GM21526 (cell line): ENCODE data around the gene P4HA2.

Experiments used
- ATAC-seq: cut with Tn5 transposase; IDR thresholded peaks from one replicate; pipeline ENCODE4 v1.9.1; 2021; ENCODE audit warnings: moderate library complexity; ENCODE audit not compliant: unreplicated experiment, low FRiP score

Gene P4HA2

DNA sequence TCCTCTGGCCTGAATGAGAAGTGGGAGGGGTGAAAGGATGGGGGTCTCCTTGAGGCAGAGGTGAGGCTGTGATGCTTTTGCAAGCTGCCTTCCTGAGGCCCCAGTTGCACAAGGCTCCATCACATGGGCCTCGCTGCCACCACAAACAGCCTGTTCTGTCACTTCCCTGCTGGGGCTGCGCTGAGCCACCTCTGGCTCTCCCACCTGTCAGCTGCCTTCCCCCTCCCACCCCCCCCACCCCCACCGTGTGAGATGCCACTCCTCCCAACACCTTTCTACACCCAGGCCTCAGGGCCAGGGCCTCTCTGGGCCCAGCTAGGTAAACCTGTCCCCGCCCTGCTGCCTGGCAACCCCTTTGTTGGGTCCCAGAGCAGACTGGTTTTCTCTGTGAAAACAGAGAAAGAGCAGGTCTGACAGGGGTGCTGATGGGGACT lies 25.4 kb upstream of the P4HA2 start:
- ATAC-seq = no peak

- no peak for ATAC-seq
Observed at GRCh38 chr5:132251220-132251725, 23.6 kb upstream of the P4HA2 start.

DNA sequence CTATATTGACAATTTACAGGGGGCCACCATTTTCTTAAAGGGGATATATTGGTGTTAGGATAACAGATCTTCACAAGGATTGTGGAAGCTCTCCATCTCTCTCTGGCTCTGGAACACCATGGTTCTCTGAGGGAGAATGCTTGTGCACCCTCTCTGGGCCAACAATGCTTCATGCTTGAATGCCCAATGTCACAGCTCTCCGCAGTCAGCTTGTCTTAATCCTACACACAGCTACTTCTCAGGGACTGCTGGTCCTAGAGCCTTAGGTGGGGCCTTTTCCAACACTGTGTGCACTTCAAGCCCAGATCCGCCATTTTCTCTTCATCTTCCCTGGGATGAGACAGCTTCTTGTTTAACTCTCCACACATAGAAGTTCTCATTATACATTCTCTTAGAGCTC lies 22.9 kb upstream of the P4HA2 start:
- no peak for ATAC-seq

- ATAC-seq = no peak
Observed at GRCh38 chr5:132246806-132247205, 19.2 kb upstream of the P4HA2 start.

- no peak for ATAC-seq
Observed at GRCh38 chr5:132245593-132245992, 17.9 kb upstream of the P4HA2 start.

DNA sequence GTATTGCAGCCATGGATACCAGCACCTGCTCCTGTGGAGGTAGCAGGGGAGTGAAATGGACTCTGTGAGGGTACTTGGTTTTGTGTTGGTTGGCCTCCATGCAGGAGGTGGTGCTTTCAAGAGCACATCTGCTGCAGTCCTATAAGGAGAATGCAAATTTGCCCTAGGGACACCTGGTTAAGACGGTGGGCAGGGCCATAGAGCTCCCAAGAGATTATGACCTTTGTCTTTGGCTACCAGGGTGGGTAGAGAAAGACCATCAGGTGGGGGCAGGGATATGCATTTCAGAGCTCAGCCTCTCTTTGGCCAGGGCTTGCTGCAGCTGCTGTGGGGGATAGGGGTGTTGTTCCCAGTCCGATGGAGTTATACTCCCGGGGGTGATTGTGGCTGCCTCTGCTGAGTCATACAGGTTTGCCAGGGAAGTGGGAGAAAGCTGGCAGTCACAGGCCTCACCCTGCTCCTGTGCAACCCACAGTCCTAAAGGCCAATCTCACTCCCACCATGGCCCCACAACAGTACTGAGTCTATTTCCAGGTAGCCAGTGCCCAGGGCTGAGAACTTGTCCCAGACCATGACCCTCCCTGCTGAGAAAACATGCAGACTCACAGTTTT lies 15.8 kb upstream of the P4HA2 start:
- ATAC-seq = no peak

DNA sequence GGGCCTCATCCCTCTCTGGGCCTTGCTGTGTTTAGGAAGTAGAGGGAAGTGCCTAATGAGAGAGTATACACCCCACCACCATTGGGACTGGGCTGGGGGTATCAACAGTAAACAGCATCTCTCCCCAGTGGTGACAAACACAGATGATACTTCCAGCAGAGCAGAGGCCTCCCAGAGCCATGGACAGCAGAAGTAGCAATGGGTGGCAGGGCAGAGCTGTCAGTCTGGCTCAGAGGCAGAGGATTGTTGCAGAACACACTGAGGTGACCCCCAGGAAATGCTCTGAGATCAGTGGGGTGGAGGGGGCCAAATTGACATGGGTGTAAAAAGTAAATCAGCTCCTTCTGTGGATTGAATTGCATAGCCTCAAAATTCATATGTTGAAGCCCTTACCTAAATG lies 12.1 kb upstream of the P4HA2 start:
- no peak for ATAC-seq

- ATAC-seq = no peak
Observed at GRCh38 chr5:132238901-132239500, 11.3 kb upstream of the P4HA2 start.

GRCh38 chr5:132238169-132238744 lies 10.6 kb upstream of the P4HA2 start:
- ATAC-seq = peak; percentile 66

DNA sequence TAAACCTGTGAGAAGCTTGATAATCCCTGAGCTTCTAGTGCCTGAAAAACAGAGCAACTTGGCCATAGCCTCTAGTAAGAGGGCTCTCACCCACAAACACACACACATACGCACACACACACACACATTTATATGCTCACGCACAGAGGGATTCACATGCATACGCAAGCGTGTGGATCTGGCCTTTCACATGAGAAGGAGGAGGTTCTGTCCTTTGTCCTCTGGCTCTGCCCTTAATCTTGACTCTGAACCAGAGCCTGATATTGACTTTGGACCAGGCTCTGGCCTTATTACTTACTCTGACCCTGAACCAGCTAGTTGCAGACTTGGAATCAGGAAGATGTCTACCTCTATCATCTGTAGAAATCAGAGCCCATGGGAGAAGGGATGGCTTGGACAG lies 10.0 kb upstream of the P4HA2 start:
- ATAC-seq = no peak

- no peak for ATAC-seq
Observed at GRCh38 chr5:132237141-132237540, 9.5 kb upstream of the P4HA2 start.

DNA sequence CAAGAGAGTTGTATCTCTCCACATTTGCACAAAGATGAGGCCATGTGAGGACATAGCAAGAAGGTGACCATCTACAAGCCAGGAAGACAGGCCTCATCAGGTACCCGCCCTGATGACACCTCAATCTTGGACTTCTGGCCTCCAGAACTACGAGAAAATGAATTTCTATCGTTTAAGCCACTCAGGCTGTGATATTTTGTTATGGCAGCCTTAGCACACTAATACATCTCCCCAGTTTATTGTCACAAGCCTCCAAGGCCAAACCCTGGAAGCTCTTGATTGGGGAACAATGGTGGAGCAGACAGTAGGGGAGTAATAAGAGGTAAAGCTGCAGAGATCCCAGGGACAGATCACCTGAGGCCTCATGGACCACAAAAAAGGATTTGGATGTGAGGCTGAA lies 7.7 kb upstream of the P4HA2 start:
- ATAC-seq = no peak

- ATAC-seq = no peak
Observed at GRCh38 chr5:132234684-132235062, 7.0 kb upstream of the P4HA2 start.

DNA sequence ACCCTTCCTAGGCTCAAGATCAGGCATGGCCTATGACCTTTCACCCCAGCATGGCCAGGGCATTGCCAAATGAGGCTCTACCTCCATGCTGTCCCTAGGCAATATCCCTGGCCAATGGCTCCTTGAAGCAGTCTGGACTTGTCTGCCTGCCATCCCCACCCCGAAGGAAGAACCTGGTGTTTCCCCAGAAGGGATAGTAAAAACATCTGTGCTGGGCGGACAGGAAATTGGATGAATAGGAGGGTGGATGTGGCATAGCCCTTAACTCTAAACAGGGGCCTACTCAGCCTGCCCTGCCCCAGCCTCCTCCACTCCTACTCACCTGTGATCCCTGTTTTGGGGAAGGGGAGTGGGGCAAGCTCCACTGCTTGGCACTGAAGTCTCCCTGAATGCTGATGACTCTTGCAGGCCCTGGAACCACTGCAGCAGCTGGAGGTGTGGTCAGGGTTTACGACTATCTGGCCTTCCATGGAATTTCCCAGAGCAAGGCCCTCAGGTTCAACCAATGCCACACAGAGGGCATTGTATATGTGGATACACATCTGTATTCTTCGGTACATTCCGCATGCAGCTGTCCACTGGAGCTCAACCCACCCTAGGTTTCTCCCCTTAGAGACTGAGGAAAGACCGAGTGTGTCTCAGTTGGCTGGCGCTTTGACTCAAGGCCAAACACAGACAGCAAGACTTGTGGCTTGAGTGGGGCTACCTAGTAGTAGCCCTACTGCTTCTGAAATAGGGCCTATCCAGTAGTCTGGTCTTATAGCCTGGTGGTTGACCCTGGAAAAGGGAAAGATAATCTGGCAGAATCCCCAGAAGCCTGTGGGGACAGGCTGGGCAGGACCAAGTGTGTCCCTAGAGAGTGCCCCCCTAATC lies 6.4 kb upstream of the P4HA2 start:
- no peak for ATAC-seq

DNA sequence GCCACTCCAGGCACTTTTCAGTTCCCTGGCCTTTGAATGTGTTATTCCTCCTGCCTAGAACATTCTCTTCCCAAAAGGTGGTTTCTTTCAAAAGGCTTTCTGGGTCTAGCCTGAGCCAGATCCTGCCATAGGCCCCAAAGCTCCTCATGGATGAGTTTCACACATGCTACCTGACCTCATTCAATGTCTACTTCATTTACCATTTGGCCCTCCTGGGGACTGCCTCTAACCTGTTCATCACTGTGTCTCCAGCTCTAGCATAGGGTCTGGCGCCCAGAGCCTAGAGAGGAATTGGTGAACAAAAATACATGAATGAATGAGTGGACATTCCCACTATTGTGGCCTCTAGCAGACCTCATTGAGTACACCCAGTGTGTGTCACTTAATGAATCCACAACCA lies 5.4 kb upstream of the P4HA2 start:
- ATAC-seq = no peak

GRCh38 chr5:132232465-132232864 lies 4.8 kb upstream of the P4HA2 start:
- no peak for ATAC-seq

DNA sequence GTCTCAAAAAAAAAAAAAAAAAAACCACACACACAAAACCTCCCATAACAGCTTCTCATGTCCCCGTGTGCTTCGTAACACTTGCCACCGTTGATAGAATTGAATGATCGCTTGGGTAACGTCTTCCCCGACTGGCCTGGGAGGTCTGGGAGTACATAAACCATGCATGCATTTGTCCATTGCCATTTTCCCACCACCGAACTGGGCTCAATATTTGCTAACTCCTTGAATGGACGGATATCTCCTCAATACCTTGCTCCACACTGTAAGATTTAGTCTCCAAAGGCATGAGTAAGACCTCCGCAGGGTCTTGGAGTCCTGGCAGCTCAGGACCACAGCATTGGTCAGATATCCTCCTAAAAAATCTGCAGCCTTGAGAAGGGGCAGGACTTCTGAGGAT lies 3.2 kb upstream of the P4HA2 start:
- no peak for ATAC-seq

GRCh38 chr5:132229236-132229635 lies 1.6 kb upstream of the P4HA2 start:
- no peak for ATAC-seq

GRCh38 chr5:132228241-132229035 lies 785 bp upstream of the P4HA2 start:
- no peak for ATAC-seq

- no peak for ATAC-seq
Observed at GRCh38 chr5:132227235-132227484, 493 bp downstream of the P4HA2 start.
